Parathyroid adenoma (tissue), 2 donors: Measurements from ENCODE around the gene ZNF787.

Experiments used
- H2AFZ ChIP-seq: fragments of 300-600 bp; sonication (generic); one replicate; pipeline ENCODE4 v1.7.0; 2017; ENCODE audit warnings: antibody characterized with exemption, mild to moderate bottlenecking
- H3K27ac ChIP-seq: fragments of 300-600 bp; sonication (generic); one replicate; pipeline ENCODE4 v1.7.0; 2017
- H3K27me3 ChIP-seq: fragments of 300-600 bp; sonication (generic); one replicate; pipeline ENCODE4 v1.7.0; 2017; ENCODE audit warnings: low read length; ENCODE audit not compliant: control insufficient read depth, insufficient read depth
- H3K36me3 ChIP-seq: fragments of 300-600 bp; sonication (generic); one replicate; pipeline ENCODE4 v1.7.0; 2017; ENCODE audit warnings: low read length; ENCODE audit not compliant: control insufficient read depth, insufficient read depth
- H3K4me1 ChIP-seq: fragments of 300-600 bp; sonication (generic); one replicate; pipeline ENCODE4 v1.7.0; 2017; ENCODE audit warnings: control low read depth
- H3K4me2 ChIP-seq: fragments of 300-600 bp; sonication (generic); one replicate; pipeline ENCODE4 v1.7.0; 2017; ENCODE audit warnings: low read length
- H3K4me3 ChIP-seq: fragments of 300-600 bp; sonication (generic); one replicate; pipeline ENCODE4 v1.7.0; 2017; ENCODE audit warnings: low read depth, low read length
- H3K79me2 ChIP-seq: fragments of 300-600 bp; sonication (generic); one replicate; pipeline ENCODE4 v1.7.0; 2017; ENCODE audit warnings: control low read depth
- H3K9ac ChIP-seq: fragments of 300-600 bp; sonication (generic); one replicate; pipeline ENCODE4 v1.7.0; 2017; ENCODE audit warnings: mild to moderate bottlenecking
- H3K9me3 ChIP-seq: fragments of 300-600 bp; sonication (generic); one replicate; pipeline ENCODE4 v1.7.0; 2017; ENCODE audit warnings: low read length; ENCODE audit not compliant: control insufficient read depth
- CTCF ChIP-seq: fragments of 300-600 bp; sonication (generic); IDR thresholded peaks from one replicate; pipeline ENCODE4 v1.7.0; 2017; ENCODE audit warnings: antibody characterized with exemption, mild to moderate bottlenecking
- donor health status: primary hyperparathyroidism.

ZNF787 gene

GRCh38 chr19:56076498-56076897 is 44.6 kb downstream of the ZNF787 start:
- H3K9me3 ChIP-seq = no peaks in the 10 kb centered on the region
- no peak overlapping the region for H2AFZ ChIP-seq
- H3K36me3 ChIP-seq = no peaks in the 10 kb centered on the region
- H3K4me3 ChIP-seq = no peak overlapping the region
- H3K27ac ChIP-seq = no peak overlapping the region
- H3K4me1 ChIP-seq = no peaks in the 10 kb centered on the region
- H3K79me2 ChIP-seq = no peaks in the 10 kb centered on the region
- no peaks in the 10 kb centered on the region for H3K27me3 ChIP-seq
- no peak overlapping the region for H3K4me2 ChIP-seq
- TF ChIP-seq CTCF = peak; percentile 84
- H3K9ac ChIP-seq = no peak overlapping the region

DNA sequence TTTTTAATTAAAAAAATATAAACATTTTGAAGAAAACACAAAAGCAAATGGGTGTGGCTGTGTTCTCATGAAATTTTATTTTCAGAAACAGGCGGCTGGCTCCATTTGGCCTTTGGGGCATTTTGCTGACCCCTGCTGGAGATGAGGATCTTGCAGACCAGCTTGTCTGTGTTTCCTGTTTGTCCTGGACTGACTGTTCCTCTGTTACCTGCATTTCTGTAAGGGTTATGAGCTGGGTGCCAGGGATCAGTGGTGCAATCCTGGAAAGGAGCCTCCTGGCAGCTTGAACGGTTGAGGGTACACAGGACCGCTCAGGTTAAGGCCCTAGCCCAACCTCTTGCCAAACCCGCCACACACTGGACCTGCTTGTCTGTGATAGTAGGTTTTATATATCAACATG is 49.9 kb downstream of the ZNF787 start:
- Histone ChIP-seq H3K36me3 (no peaks in the 10 kb centered on the region), H3K27ac (no peak overlapping the region), H3K4me3 (no peak overlapping the region), H3K27me3 (no peaks in the 10 kb centered on the region), H2AFZ (no peak overlapping the region), H3K4me2 (no peak overlapping the region), H3K4me1 (peaks cover 8% of the 10 kb centered on the region), H3K79me2 (no peaks in the 10 kb centered on the region), H3K9me3 (no peaks in the 10 kb centered on the region), H3K9ac (no peak overlapping the region)
- peak; percentile 41 for TF ChIP-seq CTCF

DNA sequence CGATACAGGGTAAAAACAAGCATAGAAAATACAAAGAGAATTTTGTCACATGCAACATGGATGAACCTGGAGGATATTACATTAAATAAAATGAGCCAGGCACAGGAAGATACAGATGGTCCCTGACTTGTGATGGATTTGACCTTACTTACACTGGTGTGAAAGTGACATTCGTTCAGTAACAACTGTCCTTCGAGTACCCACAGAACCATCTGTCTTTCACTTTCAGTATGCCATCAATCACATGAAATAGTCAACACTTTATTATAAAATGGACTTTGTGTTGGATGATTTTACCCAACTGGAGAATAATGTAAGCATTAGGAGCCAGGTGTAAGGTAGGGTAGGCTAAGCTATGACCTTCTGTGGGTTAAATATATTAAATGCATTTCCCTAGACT is 51.5 kb downstream of the ZNF787 start:
- H3K4me1 ChIP-seq = peaks cover 9% of the 10 kb centered on the region
- no peaks in the 10 kb centered on the region for H3K79me2 ChIP-seq
- no peak overlapping the region for H3K9ac ChIP-seq
- no peak overlapping the region for H3K4me2 ChIP-seq
- no peak overlapping the region for H3K27ac ChIP-seq
- no peaks in the 10 kb centered on the region for H3K9me3 ChIP-seq
- TF ChIP-seq CTCF = no peak
- no peaks in the 10 kb centered on the region for H3K27me3 ChIP-seq
- no peaks in the 10 kb centered on the region for H3K36me3 ChIP-seq
- H3K4me3 ChIP-seq = no peak overlapping the region
- no peak overlapping the region for H2AFZ ChIP-seq

DNA sequence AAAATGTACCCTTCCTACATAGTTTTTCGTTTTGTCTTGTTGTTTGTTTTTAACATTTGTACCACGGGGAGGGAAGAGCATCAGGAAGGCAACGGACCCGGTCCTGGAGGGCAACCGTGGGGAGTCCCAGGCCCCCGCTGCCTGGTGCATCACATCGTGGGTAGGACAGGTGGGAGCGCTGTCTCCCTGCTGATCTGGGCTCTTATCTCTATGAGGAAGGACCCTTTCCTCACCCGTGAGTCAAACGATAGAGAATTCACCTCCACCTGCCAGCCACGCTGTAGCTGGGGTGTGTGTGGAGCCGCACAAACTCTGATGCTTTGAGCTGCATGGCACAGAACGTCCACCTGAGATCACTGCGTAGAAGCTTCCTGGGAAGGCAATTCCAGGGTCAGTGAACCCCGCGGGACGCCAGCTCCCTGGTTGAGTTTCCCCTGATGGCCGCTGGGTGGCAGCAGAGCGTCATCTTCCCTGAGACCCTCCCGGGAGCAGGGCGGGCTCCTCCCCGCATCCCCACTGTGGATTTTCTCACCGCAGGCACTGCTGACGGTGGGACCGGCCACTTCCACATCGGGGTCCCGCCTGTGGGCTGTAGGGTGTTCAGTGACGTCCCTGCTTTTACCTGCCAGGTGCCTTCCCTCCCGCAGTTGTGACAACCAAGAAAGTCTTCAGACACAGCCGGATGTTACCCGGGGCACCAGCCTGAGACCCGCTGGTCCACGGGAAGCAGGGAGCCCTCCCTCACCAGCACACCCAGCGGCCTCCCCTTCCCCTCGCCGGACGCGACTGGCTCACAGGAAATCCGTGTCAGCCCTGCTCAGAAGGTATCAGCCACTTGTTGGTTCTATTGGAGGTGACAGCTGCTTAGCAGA is 54.7 kb downstream of the ZNF787 start:
- H3K79me2 ChIP-seq = no peaks in the 10 kb centered on the region
- H3K4me1 ChIP-seq = peaks cover 9% of the 10 kb centered on the region
- no peaks in the 10 kb centered on the region for H3K27me3 ChIP-seq
- peak overlapping the region; percentile 65 for H3K4me2 ChIP-seq
- H3K27ac ChIP-seq = no peak overlapping the region
- H3K9me3 ChIP-seq = no peaks in the 10 kb centered on the region
- TF ChIP-seq CTCF = peak; percentile 92
- H3K4me3 ChIP-seq = no peak overlapping the region
- H3K9ac ChIP-seq = no peak overlapping the region
- peak overlapping the region; percentile 81 for H2AFZ ChIP-seq
- no peaks in the 10 kb centered on the region for H3K36me3 ChIP-seq

GRCh38 chr19:56053596-56053995 is 67.5 kb downstream of the ZNF787 start:
- Histone ChIP-seq H3K36me3 (no peaks in the 10 kb centered on the region), H2AFZ (no peak overlapping the region), H3K27ac (no peak overlapping the region), H3K79me2 (no peaks in the 10 kb centered on the region), H3K4me1 (no peaks in the 10 kb centered on the region), H3K9ac (no peak overlapping the region), H3K27me3 (no peaks in the 10 kb centered on the region), H3K4me2 (no peak overlapping the region), H3K9me3 (no peaks in the 10 kb centered on the region), H3K4me3 (no peak overlapping the region)
- TF ChIP-seq CTCF = no peak
